Measurements from ENCODE around the gene USP22. TPM values are rescaled to one million over a fixed set of nuclear protein-coding genes. Genes with fewer than 3 reads are reported as not detected.
"Not testable (repeated sequence)": the region's sequence is repeated elsewhere in the genome, so short reads cannot be mapped to it uniquely, and the experiment has no call there.

Gene USP22
- total RNA-seq, 1 experiment from 2014 or later = 157 TPM

- H3K4me1 Mint-ChIP-seq (ENCODE audit: insufficient read depth, unreplicated experiment); H3K4me3 Mint-ChIP-seq (ENCODE audit: unreplicated experiment); BruUV-seq (replicated peaks); H3K36me3 Mint-ChIP-seq (ENCODE audit: insufficient read depth, unreplicated experiment); DNase-seq (ENCODE audit: unreplicated experiment); H3K27ac Mint-ChIP-seq (ENCODE audit: low read depth, unreplicated experiment); POLR2A ChIA-PET; H3K9me3 Mint-ChIP-seq (ENCODE audit: unreplicated experiment); intact Hi-C loops (cut with micrococcal nuclease): not testable (repeated sequence)
- H3K27me3 Mint-ChIP-seq (ENCODE audit: insufficient read depth, unreplicated experiment) = peaks cover 45% of the 10 kb centered on the region
- CTCF ChIA-PET = interaction anchor here (1.1 kb wide), 1 partner anchor 15 kb away, joined by 3 read pairs; no protein-coding TSS in a partner anchor
These were observed 65.1 kb downstream of the USP22 start for GRCh38 chr17:20977609-20978253.

GRCh38 chr17:20975566-20975965 lies 67.2 kb downstream of the USP22 start:
- Mint-ChIP-seq H3K9me3 (ENCODE audit: unreplicated experiment) (no peaks in the 10 kb centered on the region), H3K4me1 (ENCODE audit: insufficient read depth, unreplicated experiment) (peaks cover 6% of the 10 kb centered on the region), H3K27ac (ENCODE audit: low read depth, unreplicated experiment) (no peak overlapping the region), H3K27me3 (ENCODE audit: insufficient read depth, unreplicated experiment) (peaks cover 24% of the 10 kb centered on the region), H3K4me3 (ENCODE audit: unreplicated experiment) (no peak overlapping the region), H3K36me3 (ENCODE audit: insufficient read depth, unreplicated experiment) (no peaks in the 10 kb centered on the region)
- intact Hi-C loops (cut with micrococcal nuclease) = no loop called here
- peak; percentile 35 for DNase-seq (ENCODE audit: unreplicated experiment)
- CTCF ChIA-PET = interaction anchor here (0.8 to 1.7 kb wide), 2 partner anchors 23 to 31 kb away, joined by 3 to 5 read pairs; no protein-coding TSS in a partner anchor
- POLR2A ChIA-PET = interaction anchor here (0.6 kb wide), 1 partner anchor 239 kb away, joined by 3 read pairs; no protein-coding TSS in a partner anchor
- no peak for TF ChIP-seq CTCF (IDR thresholded peaks at IDR 0.05; ENCODE audit: unreplicated experiment)
- no TSS peak for BruUV-seq (replicated peaks)

GRCh38 chr17:20970329-20970728 lies 72.5 kb downstream of the USP22 start:
- Mint-ChIP-seq H3K27ac (ENCODE audit: low read depth, unreplicated experiment) (no peak overlapping the region), H3K27me3 (ENCODE audit: insufficient read depth, unreplicated experiment) (no peaks in the 10 kb centered on the region), H3K9me3 (ENCODE audit: unreplicated experiment) (no peaks in the 10 kb centered on the region), H3K4me1 (ENCODE audit: insufficient read depth, unreplicated experiment) (no peaks in the 10 kb centered on the region), H3K4me3 (ENCODE audit: unreplicated experiment) (no peak overlapping the region), H3K36me3 (ENCODE audit: insufficient read depth, unreplicated experiment) (no peaks in the 10 kb centered on the region)
- ChIA-PET CTCF (interaction anchor here (0.6 kb wide), 1 partner anchor 20 kb away, joined by 3 read pairs; no protein-coding TSS in a partner anchor), POLR2A (interaction anchor here (0.6 to 0.8 kb wide), 2 partner anchors 25 to 35 kb away, joined by 3 read pairs; no protein-coding TSS in a partner anchor)
- intact Hi-C loops (cut with micrococcal nuclease) = no loop called here
- BruUV-seq (replicated peaks) = no TSS peak
- TF ChIP-seq CTCF (IDR thresholded peaks at IDR 0.05; ENCODE audit: unreplicated experiment) = no peak
- DNase-seq (ENCODE audit: unreplicated experiment) = no peak

GRCh38 chr17:20968913-20969616 lies 73.7 kb downstream of the USP22 start:
- no TSS peak for BruUV-seq (replicated peaks)
- TF ChIP-seq CTCF (IDR thresholded peaks at IDR 0.05; ENCODE audit: unreplicated experiment) = no peak
- no peaks in the 10 kb centered on the region for H3K9me3 Mint-ChIP-seq (ENCODE audit: unreplicated experiment)
- ChIA-PET CTCF (no interaction called here), POLR2A (no interaction called here)
- H3K27ac Mint-ChIP-seq (ENCODE audit: low read depth, unreplicated experiment) = no peak overlapping the region
- H3K4me3 Mint-ChIP-seq (ENCODE audit: unreplicated experiment) = no peak overlapping the region
- DNase-seq (ENCODE audit: unreplicated experiment) = no peak
- H3K36me3 Mint-ChIP-seq (ENCODE audit: insufficient read depth, unreplicated experiment) = no peaks in the 10 kb centered on the region
- H3K4me1 Mint-ChIP-seq (ENCODE audit: insufficient read depth, unreplicated experiment) = no peaks in the 10 kb centered on the region
- H3K27me3 Mint-ChIP-seq (ENCODE audit: insufficient read depth, unreplicated experiment) = no peaks in the 10 kb centered on the region
- intact Hi-C loops (cut with micrococcal nuclease) = no loop called here

All from MCF 10A (cell line).